ENCODE measurements around the gene NEK9. TPM values are rescaled to one million over a fixed set of nuclear protein-coding genes. Genes with fewer than 3 reads are reported as not detected.

NEK9 gene
- total RNA-seq, 3 donors from 2014 or later, result 44.7 to 104 (median 49.9) TPM

DNA sequence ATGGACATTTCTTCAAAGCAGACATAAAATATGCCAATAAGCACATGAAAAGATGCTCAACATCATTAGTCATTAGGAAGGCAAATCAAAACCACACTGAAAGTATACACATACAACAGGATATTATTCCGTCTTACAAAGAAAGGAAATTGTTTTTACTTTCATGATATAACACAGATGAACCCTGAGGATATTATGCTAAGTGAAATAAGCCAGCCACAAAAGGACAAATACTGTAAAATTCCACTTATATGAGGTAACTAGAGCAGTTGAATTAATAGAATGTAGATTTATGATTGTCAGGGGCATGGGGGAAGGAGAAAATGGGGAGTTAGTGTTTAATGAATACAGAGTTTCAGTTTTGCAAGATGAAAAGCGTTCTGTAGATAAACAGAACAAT is 67.2 kb downstream of the NEK9 start:
- ATAC-seq, result no peak
- H3K36me3 ChIP-seq (ENCODE audit: low read depth), result no peaks in the 10 kb centered on the region
- TF ChIP-seq, protein P1, sequence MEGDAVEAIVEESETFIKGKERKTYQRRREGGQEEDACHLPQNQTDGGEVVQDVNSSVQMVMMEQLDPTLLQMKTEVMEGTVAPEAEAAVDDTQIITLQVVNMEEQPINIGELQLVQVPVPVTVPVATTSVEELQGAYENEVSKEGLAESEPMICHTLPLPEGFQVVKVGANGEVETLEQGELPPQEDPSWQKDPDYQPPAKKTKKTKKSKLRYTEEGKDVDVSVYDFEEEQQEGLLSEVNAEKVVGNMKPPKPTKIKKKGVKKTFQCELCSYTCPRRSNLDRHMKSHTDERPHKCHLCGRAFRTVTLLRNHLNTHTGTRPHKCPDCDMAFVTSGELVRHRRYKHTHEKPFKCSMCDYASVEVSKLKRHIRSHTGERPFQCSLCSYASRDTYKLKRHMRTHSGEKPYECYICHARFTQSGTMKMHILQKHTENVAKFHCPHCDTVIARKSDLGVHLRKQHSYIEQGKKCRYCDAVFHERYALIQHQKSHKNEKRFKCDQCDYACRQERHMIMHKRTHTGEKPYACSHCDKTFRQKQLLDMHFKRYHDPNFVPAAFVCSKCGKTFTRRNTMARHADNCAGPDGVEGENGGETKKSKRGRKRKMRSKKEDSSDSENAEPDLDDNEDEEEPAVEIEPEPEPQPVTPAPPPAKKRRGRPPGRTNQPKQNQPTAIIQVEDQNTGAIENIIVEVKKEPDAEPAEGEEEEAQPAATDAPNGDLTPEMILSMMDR (IDR thresholded peaks at IDR 0.05), result no peak
- intact Hi-C loops (cut with DNase I, micrococcal nuclease), result no loop called here
- DNase-seq, result no peak
- H3K4me3 ChIP-seq, result no peak overlapping the region
- no peaks in the 10 kb centered on the region for H3K9me3 ChIP-seq
- H3K4me1 ChIP-seq (ENCODE audit: low read depth), result peaks cover 14% of the 10 kb centered on the region

GRCh38 chr14:75054421-75054820 is 72.4 kb downstream of the NEK9 start:
- intact Hi-C loops (cut with DNase I, micrococcal nuclease), result no loop called here
- DNase-seq (no peak), ATAC-seq (no peak)
- TF ChIP-seq, protein P1 (IDR thresholded peaks at IDR 0.05), result no peak
- Histone ChIP-seq H3K36me3 (ENCODE audit: low read depth) (no peaks in the 10 kb centered on the region), H3K9me3 (no peaks in the 10 kb centered on the region), H3K4me3 (no peak overlapping the region), H3K4me1 (ENCODE audit: low read depth) (peaks cover 10% of the 10 kb centered on the region)

GRCh38 chr14:75053396-75054291 is 73.2 kb downstream of the NEK9 start:
- intact Hi-C loops (cut with DNase I, micrococcal nuclease), result no loop called here
- DNase-seq (no peak), ATAC-seq (no peak)
- H3K4me1 ChIP-seq (ENCODE audit: low read depth), result peaks cover 10% of the 10 kb centered on the region
- H3K36me3 ChIP-seq (ENCODE audit: low read depth), result no peaks in the 10 kb centered on the region
- H3K4me3 ChIP-seq, result no peak overlapping the region
- H3K9me3 ChIP-seq, result no peaks in the 10 kb centered on the region
- TF ChIP-seq, protein P1 (IDR thresholded peaks at IDR 0.05), result no peak

DNA sequence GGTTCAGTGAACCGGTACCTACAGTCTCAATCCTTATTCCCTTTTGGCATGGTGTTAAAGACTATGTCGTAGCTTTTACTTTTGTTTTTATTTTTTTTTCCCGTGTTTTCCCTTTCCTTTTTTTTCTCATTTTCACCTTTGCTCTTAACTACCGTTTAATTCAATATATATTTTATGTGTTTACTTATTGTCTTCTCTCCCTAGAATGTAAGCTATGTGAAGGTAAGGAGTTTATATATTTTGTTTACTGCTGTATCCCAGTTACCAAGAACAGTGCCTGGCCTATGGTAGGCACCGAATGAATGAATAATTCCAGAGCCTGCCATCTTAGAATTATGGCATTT is 75.3 kb downstream of the NEK9 start:
- Histone ChIP-seq H3K4me1 (ENCODE audit: low read depth) (peaks cover 14% of the 10 kb centered on the region), H3K4me3 (no peak overlapping the region), H3K9me3 (no peaks in the 10 kb centered on the region), H3K36me3 (ENCODE audit: low read depth) (no peaks in the 10 kb centered on the region)
- TF ChIP-seq, protein P1 (IDR thresholded peaks at IDR 0.05), result no peak
- no peak for ATAC-seq
- no peak for DNase-seq
- intact Hi-C loops (cut with DNase I, micrococcal nuclease), result no loop called here

DNA sequence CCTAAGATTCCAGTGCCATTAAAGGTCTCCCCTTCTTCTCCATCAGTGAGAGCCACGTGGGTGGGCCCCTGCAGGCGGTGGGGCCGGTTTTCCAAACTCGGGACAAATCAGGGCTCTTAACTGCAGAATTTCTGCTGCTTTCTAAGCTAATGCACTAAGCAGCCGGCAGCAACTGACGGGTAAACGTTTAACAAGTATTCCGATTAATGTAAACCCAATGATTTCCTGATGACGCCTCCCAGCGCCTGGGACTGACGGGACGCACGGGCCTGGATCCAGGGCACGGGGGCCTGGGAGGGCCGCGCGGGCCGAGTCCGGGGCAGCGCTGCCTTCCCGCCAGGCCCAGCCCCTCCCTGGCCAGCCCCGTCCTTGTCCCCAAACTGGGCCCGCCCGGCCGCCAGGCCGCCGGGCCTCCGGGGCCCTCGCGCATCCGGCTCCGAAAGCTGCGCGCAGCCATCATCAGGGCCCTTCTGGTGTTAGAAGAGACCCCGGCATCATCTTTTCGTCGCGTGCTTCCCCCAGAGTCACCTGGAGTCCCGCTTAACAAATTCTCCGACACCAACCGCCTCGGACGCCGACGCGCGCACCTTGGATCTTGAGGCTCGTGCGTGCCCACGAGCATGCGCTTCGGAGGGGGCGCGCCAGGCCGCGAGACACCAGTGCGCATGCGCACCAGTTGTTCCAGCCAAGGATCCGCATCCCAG is 75.8 kb downstream of the NEK9 start, which contains the start of gene MLH3:
MLH3 (minus strand) TSS at position 616 of the 704 bp plus-strand sequence. CDS start 1,812 bp downstream, outside the sequence.
- intact Hi-C loops (cut with DNase I, micrococcal nuclease), result no loop called here
- Histone ChIP-seq H3K9me3 (no peaks in the 10 kb centered on the region), H3K4me3 (peak within 1 kb of the TSS; percentile 24), H3K4me1 (ENCODE audit: low read depth) (peaks cover 14% of the 10 kb centered on the region), H3K36me3 (ENCODE audit: low read depth) (no peaks in the 10 kb centered on the region)
- ATAC-seq (peak; percentile 95), DNase-seq (peak; percentile 87 to 92 (median 88))
- TF ChIP-seq, protein P1 (IDR thresholded peaks at IDR 0.05), result no peak
